Erythroblast (primary cell): ENCODE results near the gene SLC48A1.

Source experiments
- GATA1 ChIP-seq: IDR thresholded peaks from 2 replicates; pipeline ENCODE4 v1.6.1; 2011; ENCODE audit warnings: low read depth, mild to moderate bottlenecking, control low read depth, low read length, moderate library complexity
- POLR2A ChIP-seq: IDR thresholded peaks from 2 replicates; pipeline ENCODE4 v1.6.1; 2011; ENCODE audit warnings: mild to moderate bottlenecking, low read length

- TF ChIP-seq POLR2A (no peak), GATA1 (no peak)
These were observed 26.5 kb upstream of the SLC48A1 start for GRCh38 chr12:47746523-47746922.
